HepG2 (cell line): ENCODE data around the gene ELANE. TPM values are rescaled to one million over a fixed set of nuclear protein-coding genes. Genes with fewer than 3 reads are reported as not detected.

Experiments
- ATAC-seq: fragments of 200-7000 bp; cut with Tn5 transposase; 3 replicates; pipeline ENCODE4 v1.9.1; 2020; ENCODE audit warnings: mild to moderate bottlenecking, moderate library complexity
- BruUV-seq: library from RNA; stranded (reverse); fragments of 400-500 nt; replicated peaks from 2 replicates; lab custom pipeline; 2021; lab: Mats Ljungman, UMichigan
- CTCF ChIA-PET: fragments of 300-600 bp; formaldehyde crosslinking; extraction: SDS; loops from one replicate; lab custom pipeline; 2021; ENCODE audit warnings: low total read pairs, inconsistent platforms, low intra/inter-chr PET ratio; lab: Yijun Ruan, JAX
- POLR2A ChIA-PET: fragments of 350-600 bp; sonication (Branson Sonifier 250); formaldehyde crosslinking; loops from one replicate; lab custom pipeline; 2020; ENCODE audit warnings: antibody characterized with exemption, inconsistent platforms; lab: Yijun Ruan, JAX
- DNase-seq: peaks from one replicate; pipeline ENCODE4 v3.0.0-alpha.2; 2015; ENCODE audit warnings: low spot score
- FAIRE-seq: peaks from 3 replicates; lab custom pipeline; 2011; peaks lifted over from hg19 to GRCh38; lab: Jason Lieb, UNC
- H2AFZ ChIP-seq: one replicate; pipeline ENCODE4 v1.6.1; 2011; ENCODE audit warnings: low read length, inconsistent platforms
- H3K27ac ChIP-seq: fragments of 300-600 bp; 3 replicates; pipeline ENCODE4 v1.8.0; 2011; ENCODE audit warnings: mixed run types, mild to moderate bottlenecking, mixed read lengths, low read length, inconsistent platforms; ENCODE audit not compliant: insufficient read depth; ENCODE audit errors: extremely low read length
- H3K27me3 ChIP-seq, 2 experiments: fragments of 200-600 bp in 1 of 2; 2 replicates in 1 of 2; 3 replicates in 1 of 2; pipeline versions ENCODE4 v1.6.0 to v1.8.0; 2011; ENCODE audit warnings: low read length in 2 of 2, mild to moderate bottlenecking in 2 of 2, moderate library complexity in 2 of 2, inconsistent platforms in 1 of 2; ENCODE audit not compliant: insufficient read depth in 2 of 2, control insufficient read depth in 1 of 2
- H3K36me3 ChIP-seq, 2 experiments: fragments of 200-600 bp in 1 of 2; replicated peaks in 1 of 2; 2 replicates in 1 of 2; 3 replicates in 1 of 2; pipeline versions ENCODE4 v1.5.1 to v1.8.0; 2011; ENCODE audit warnings: low read length in 2 of 2, inconsistent platforms in 1 of 2; ENCODE audit not compliant: insufficient read depth in 2 of 2, control insufficient read depth in 1 of 2
- H3K4me1 ChIP-seq: 2 replicates; pipeline ENCODE4 v1.5.1; 2012; ENCODE audit warnings: low read length, inconsistent platforms; ENCODE audit not compliant: insufficient read depth
- H3K4me2 ChIP-seq: 2 replicates; pipeline ENCODE4 v1.6.0; 2011; ENCODE audit warnings: low read depth, low read length, inconsistent platforms
- H3K4me3 ChIP-seq, 3 experiments: fragments of 200-600 bp in 1 of 3; sonication (generic), shearing (Covaris generic) in 1 of 3; replicated peaks in 1 of 3; 2 replicates each; pipeline ENCODE4 v1.5.1; 2011 to 2016; ENCODE audit warnings: low read length in 3 of 3, inconsistent platforms in 2 of 3, low read depth in 2 of 3, mild to moderate bottlenecking in 2 of 3, control low read depth in 1 of 3, mixed read lengths in 1 of 3; ENCODE audit not compliant: insufficient read depth in 1 of 3
- H3K79me2 ChIP-seq: one replicate; pipeline ENCODE4 v1.6.1; 2011; ENCODE audit warnings: low read length, inconsistent platforms; ENCODE audit not compliant: insufficient read depth
- H3K9ac ChIP-seq: 2 replicates; pipeline ENCODE4 v1.6.0; 2011; ENCODE audit warnings: mild to moderate bottlenecking, low read depth, low read length, inconsistent platforms; ENCODE audit not compliant: insufficient read depth
- H3K9me3 ChIP-seq: 2 replicates; pipeline ENCODE4 v1.5.1; 2012; ENCODE audit warnings: mild to moderate bottlenecking, low read length
- H4K20me1 ChIP-seq: 2 replicates; pipeline ENCODE4 v1.6.0; 2011; ENCODE audit warnings: inconsistent platforms, mild to moderate bottlenecking, low read length, moderate library complexity; ENCODE audit not compliant: insufficient read depth
- AGO2 ChIP-seq: fragments of 200-400 bp; formaldehyde crosslinking; optimal IDR thresholded peaks from 2 replicates; pipeline ENCODE3; 2017; ENCODE audit warnings: mild to moderate bottlenecking, low read depth, low read length, moderate library complexity
- EHMT2 ChIP-seq: fragments of 200-600 bp; sonication (generic); IDR thresholded peaks from 2 replicates; pipeline ENCODE4 v1.7.0; 2017; ENCODE audit warnings: antibody characterized with exemption, low read depth, low read length, borderline replicate concordance
- POLR2A ChIP-seq, 2 experiments: IDR thresholded peaks; 2 replicates each; pipeline ENCODE4 v1.6.1; 2011; ENCODE audit warnings: low read depth in 2 of 2, low read length in 2 of 2, mild to moderate bottlenecking in 1 of 2, moderate library complexity in 1 of 2; ENCODE audit not compliant: insufficient read depth in 1 of 2
- RBFOX2 ChIP-seq: fragments of 200-400 bp; formaldehyde crosslinking; IDR thresholded peaks from 2 replicates; pipeline ENCODE4 v1.6.1; 2017; ENCODE audit warnings: low read depth, mild to moderate bottlenecking, low read length
- RBM22 ChIP-seq: fragments of 200-400 bp; formaldehyde crosslinking; optimal IDR thresholded peaks from 2 replicates; pipeline ENCODE3; 2017; ENCODE audit warnings: mild to moderate bottlenecking, low read length, moderate library complexity
- ZBTB21 ChIP-seq: sonication (generic); formaldehyde crosslinking; IDR thresholded peaks from 2 replicates; pipeline ENCODE4 v1.4.0; 2020; ENCODE audit warnings: missing genetic modification reagents
- ZFP91 ChIP-seq: sonication (generic); formaldehyde crosslinking; IDR thresholded peaks from 2 replicates; pipeline ENCODE4 v1.9.0; 2022; ENCODE audit warnings: missing genetic modification reagents, mild to moderate bottlenecking, borderline replicate concordance
- ZNF761 ChIP-seq: sonication (generic); formaldehyde crosslinking; conservative IDR thresholded peaks from 2 replicates; pipeline ENCODE4 v1.4.0; 2020; ENCODE audit warnings: mild to moderate bottlenecking, missing genetic modification reagents
- ZNF839 ChIP-seq: sonication (generic); formaldehyde crosslinking; IDR thresholded peaks from 2 replicates; pipeline ENCODE4 v1.4.0; 2020; ENCODE audit warnings: missing genetic modification reagents, mild to moderate bottlenecking, borderline replicate concordance
- WGBS: methylation state at CpG from one replicate; pipeline ENCODE4 v1.1.6; 2017; ENCODE audit warnings: low lambda C conversion rate; 5-methylcytosine and 5-hydroxymethylcytosine counted together
- in situ Hi-C: cut with HindIII; loops from 2 replicates; pipeline ENCODE4 v1.10.0; 2017; ENCODE audit warnings: low pct_unique_long_range_greater_than_20kb; ENCODE audit not compliant: extremely low pct_ligation_motif_present
- intact Hi-C: fragments of 100-400 bp; cut with micrococcal nuclease; formaldehyde crosslinking; loops from one replicate; pipeline ENCODE4 v1.10.0; 2022; ENCODE audit not compliant: unreplicated experiment
- polyA plus RNA-seq, 8 experiments: library from polyadenylated mRNA; depleted of rRNA in 3 of 8; stranded (reverse) in 7 of 8; unstranded in 1 of 8; fragments of >200 nt; fragmentation: Illumina TruSeq in 4 of 8; extraction: Trizol in 4 of 8; gene quantifications; 2 replicates each; pipeline versions ENCODE4 v1.2.1 to v1.2.3, GENCODE V29; 2011 to 2016; ENCODE audit warnings: low read depth in 4 of 8, missing spikeins in 1 of 8, mixed read lengths in 1 of 8; ENCODE audit not compliant: insufficient read depth in 1 of 8
- total RNA-seq, 5 experiments: library from RNA; depleted of rRNA; stranded (reverse); fragments of >200 nt; fragmentation: Illumina TruSeq; extraction: Trizol; gene quantifications; 2 replicates each; pipeline ENCODE4 v1.2.3, GENCODE V29; 2016; ENCODE audit warnings: low read depth in 1 of 5

ELANE gene
- total and polyA plus RNA-seq, 2 of the 13 experiments (the other 11 are each of a cell fraction or from before 2014, with no cell fraction given): not detected

GRCh38 chr19:804419-805165 lies 47.5 kb upstream of the ELANE start:
- in situ Hi-C loops: no loop called here
- WGBS: 96% methylated on average over 16 of the region's 53 CpGs
- Histone ChIP-seq H3K9me3 (no peaks in the 10 kb centered on the region), H3K4me3 (no peak overlapping the region), H3K4me2 (no peak overlapping the region), H3K9ac (no peak overlapping the region), H4K20me1 (peaks cover 88% of the 10 kb centered on the region), H3K27ac (no peak overlapping the region), H2AFZ (no peak overlapping the region), H3K4me1 (peaks cover 30% of the 10 kb centered on the region), H3K36me3 (peaks cover 52 to 93% of the 10 kb centered on the region in 2 experiments; a peak in 4 of 5 replicates), H3K27me3 (no peaks in the 10 kb centered on the region), H3K79me2 (peaks cover 78% of the 10 kb centered on the region)
- FAIRE-seq (no peak), DNase-seq (no peak), ATAC-seq (no peak; the same call in 2 of the 3 replicates)
- TF ChIP-seq EHMT2 (no peak), ZBTB21 (CRISPR knock-in tag) (no peak), RBM22 (peak; percentile 8), ZFP91 (CRISPR knock-in tag) (0 out of 2 replicates have a peak, but pooled peaks have one; percentile 14), ZNF839 (CRISPR knock-in tag) (no peak), POLR2A (IDR thresholded peaks at IDR 0.05; ENCODE audit: insufficient read depth in 1 of 2, low read depth in 2 of 2, low read length in 2 of 2) (peak; percentile 15 to 30; a peak in 2 of 4 replicates), RBFOX2 (peak; percentile 19), AGO2 (peak; percentile 25), ZNF761 (no peak)
- POLR2A ChIA-PET: no interaction called here
- no TSS peak for BruUV-seq
- intact Hi-C loops: no loop called here
- CTCF ChIA-PET: no interaction called here
